HCT116 (cell line): ENCODE results near the gene STARD5. TPM values are rescaled to one million over a fixed set of nuclear protein-coding genes. Genes with fewer than 3 reads are reported as not detected.

Source experiments
- ATAC-seq: fragments of 200-7000 bp; cut with Tn5 transposase; 2 replicates; pipeline ENCODE4 v1.9.1; 2020; ENCODE audit warnings: mild to moderate bottlenecking, moderate library complexity
- BruUV-seq: library from RNA; stranded (reverse); fragments of 400-500 nt; replicated peaks from 2 replicates; lab custom pipeline; 2021; lab: Mats Ljungman, UMichigan
- CTCF ChIA-PET: fragments of 300-600 bp; sonication (Branson Sonifier 250); formaldehyde crosslinking; loops from one replicate; lab custom pipeline; 2021; ENCODE audit warnings: antibody characterized with exemption; lab: Charles Lee
- POLR2A ChIA-PET: fragments of 300-600, 350-600 bp; sonication (Branson Sonifier 250); formaldehyde crosslinking; loops from one replicate; lab custom pipeline; 2021; ENCODE audit warnings: antibody characterized with exemption; lab: Charles Lee
- RAD21 ChIA-PET, 2 experiments: fragments of 300-600 bp; sonication (Branson Sonifier 250); formaldehyde crosslinking; loops; one replicate each; lab custom pipeline; 2023; ENCODE audit warnings: low total read pairs in 2 of 2; ENCODE audit not compliant: uncharacterized antibody in 2 of 2, unreplicated experiment in 2 of 2, low non-redundant PET in 1 of 2; lab: Charles Lee
- DNase-seq: peaks from one replicate; pipeline ENCODE4 v3.0.0-alpha.2; 2010; ENCODE audit warnings: low read depth, low spot score
- H2AFZ ChIP-seq: fragments of 200-600 bp; shearing (Covaris generic), sonication (generic); 2 replicates; pipeline ENCODE4 v1.6.1; 2017; ENCODE audit warnings: low read depth, mixed run types, mixed read lengths, antibody characterized with exemption, low read length; ENCODE audit not compliant: poor library complexity, severe bottlenecking
- H3K27ac ChIP-seq: 2 replicates; pipeline ENCODE4 v1.5.1; 2012; ENCODE audit warnings: low read depth, low read length
- H3K27me3 ChIP-seq: fragments of 200-600 bp; sonication (generic); 2 replicates; pipeline ENCODE4 v1.6.1; 2016; ENCODE audit warnings: mixed run types, low read length, mixed read lengths; ENCODE audit not compliant: insufficient read depth
- H3K36me3 ChIP-seq, 2 experiments: fragments of 200-500 bp in 1 of 2; fragments of 200-600 bp in 1 of 2; sonication (Bioruptor generic) in 1 of 2; sonication (generic) in 1 of 2; 2 replicates each; pipeline versions ENCODE4 v1.5.1 to v1.6.1; 2014 to 2016; ENCODE audit warnings: low read length in 2 of 2, inconsistent platforms in 1 of 2, mixed read lengths in 1 of 2, mixed run types in 1 of 2; ENCODE audit not compliant: insufficient read depth in 2 of 2, control insufficient read depth in 1 of 2
- H3K4me1 ChIP-seq, 2 experiments: fragments of 200-600 bp in 1 of 2; sonication (generic) in 1 of 2; 2 replicates each; pipeline versions ENCODE4 v1.5.1 to v1.6.1; 2012 to 2017; ENCODE audit warnings: low read length in 2 of 2, inconsistent platforms in 1 of 2, mild to moderate bottlenecking in 1 of 2, mixed read lengths in 1 of 2, mixed run types in 1 of 2, moderate library complexity in 1 of 2; ENCODE audit not compliant: insufficient read depth in 2 of 2, control insufficient read depth in 1 of 2
- H3K4me2 ChIP-seq: fragments of 200-600 bp; sonication (generic); 2 replicates; pipeline ENCODE4 v1.6.1; 2017; ENCODE audit warnings: mixed run types, low read length, mixed read lengths
- H3K4me3 ChIP-seq, 2 experiments: fragments of 200-600 bp in 1 of 2; sonication (generic) in 1 of 2; replicated peaks in 1 of 2; 2 replicates each; pipeline ENCODE4 v1.5.1; 2011 to 2016; ENCODE audit warnings: low read length in 2 of 2, control low read depth in 1 of 2, low read depth in 1 of 2, mild to moderate bottlenecking in 1 of 2, mixed read lengths in 1 of 2, mixed run types in 1 of 2
- H3K79me2 ChIP-seq: fragments of 200-600 bp; sonication (generic); 2 replicates; pipeline ENCODE4 v1.6.1; 2017; ENCODE audit warnings: mild to moderate bottlenecking, mixed run types, low read length, moderate library complexity, mixed read lengths; ENCODE audit not compliant: insufficient read depth
- H3K9ac ChIP-seq: fragments of 200-600 bp; sonication (generic); 2 replicates; pipeline ENCODE4 v1.6.1; 2016; ENCODE audit warnings: low read length, mixed read lengths
- H3K9me2 ChIP-seq: fragments of 200-600 bp; sonication (generic), shearing (Covaris generic); 2 replicates; pipeline ENCODE4 v1.6.1; 2017; ENCODE audit warnings: mixed run types, mild to moderate bottlenecking, moderate library complexity; ENCODE audit not compliant: insufficient read depth
- H3K9me3 ChIP-seq, 2 experiments: fragments of 200-500 bp in 1 of 2; fragments of 200-600 bp in 1 of 2; sonication (Bioruptor generic) in 1 of 2; sonication (generic) in 1 of 2; 2 replicates each; pipeline ENCODE4 v1.6.1; 2014 to 2017; ENCODE audit warnings: low read length in 2 of 2, mixed read lengths in 2 of 2, inconsistent platforms in 1 of 2, low read depth in 1 of 2, mild to moderate bottlenecking in 1 of 2, mixed run types in 1 of 2, moderate library complexity in 1 of 2; ENCODE audit not compliant: control insufficient read depth in 1 of 2, insufficient read depth in 1 of 2
- H4K20me1 ChIP-seq: fragments of 200-600 bp; sonication (generic), shearing (Covaris generic); 2 replicates; pipeline ENCODE4 v1.6.1; 2017; ENCODE audit warnings: mixed run types, mild to moderate bottlenecking, moderate library complexity; ENCODE audit not compliant: insufficient read depth
- CEBPB ChIP-seq: IDR thresholded peaks from 2 replicates; pipeline ENCODE4 v1.6.1; 2012; ENCODE audit warnings: low read depth
- EGR1 ChIP-seq: IDR thresholded peaks from 2 replicates; pipeline ENCODE4 v1.6.1; 2012; ENCODE audit warnings: low read depth
- EZH2 ChIP-seq: fragments of 200-600 bp; sonication (generic); IDR thresholded peaks from 2 replicates; pipeline ENCODE4 v1.6.1; 2017; ENCODE audit warnings: antibody characterized with exemption, mixed run types
- EZH2phosphoT487 ChIP-seq: fragments of 200-600 bp; IDR thresholded peaks from 2 replicates; pipeline ENCODE4 v1.6.1; 2018; ENCODE audit warnings: antibody characterized with exemption, borderline replicate concordance
- FOSL1 ChIP-seq: IDR thresholded peaks from 2 replicates; pipeline ENCODE4 v1.6.1; 2012; ENCODE audit warnings: low read depth
- SIN3A ChIP-seq: IDR thresholded peaks from 2 replicates; pipeline ENCODE4 v1.6.1; 2012; ENCODE audit warnings: low read depth
- SP1 ChIP-seq: IDR thresholded peaks from 2 replicates; pipeline ENCODE4 v1.6.1; 2012; ENCODE audit warnings: low read depth
- ZFX ChIP-seq: fragments of 450-650 bp; IDR thresholded peaks from 2 replicates; pipeline ENCODE4 v1.6.1; 2017
- intact Hi-C: fragments of 100-400 bp; cut with micrococcal nuclease; formaldehyde crosslinking; loops from 2 replicates; pipeline ENCODE4 v1.10.0; 2022
- total RNA-seq: library from RNA; stranded (reverse); gene quantifications from one replicate; pipeline ENCODE4 v1.2.1, GENCODE V29; 2021; ENCODE audit not compliant: unreplicated experiment
- TF ChIP-seq, protein P1 (sequence below): IDR thresholded peaks from 2 replicates; pipeline ENCODE4 v1.6.1; 2012
- TF ChIP-seq, protein P2 (sequence below): IDR thresholded peaks from 2 replicates; pipeline ENCODE4 v1.6.1; 2012; ENCODE audit warnings: low read depth
- TF ChIP-seq, protein P3 (sequence below), 3 experiments: fragments of 200-600 bp in 1 of 3; sonication (generic) in 1 of 3; IDR thresholded peaks in 2 of 3; conservative IDR thresholded peaks in 1 of 3; 2 replicates each; pipeline ENCODE4 v1.5.1; 2012 to 2017; ENCODE audit warnings: low read depth in 2 of 3, low read length in 2 of 3, antibody characterized with exemption in 1 of 3, borderline replicate concordance in 1 of 3, control low read depth in 1 of 3, mild to moderate bottlenecking in 1 of 3, mixed read lengths in 1 of 3, mixed run types in 1 of 3, moderate library complexity in 1 of 3; ENCODE audit not compliant: insufficient read depth in 1 of 3

Gene STARD5
- total RNA-seq, 1 experiment from 2014 or later = 4.0 TPM

DNA sequence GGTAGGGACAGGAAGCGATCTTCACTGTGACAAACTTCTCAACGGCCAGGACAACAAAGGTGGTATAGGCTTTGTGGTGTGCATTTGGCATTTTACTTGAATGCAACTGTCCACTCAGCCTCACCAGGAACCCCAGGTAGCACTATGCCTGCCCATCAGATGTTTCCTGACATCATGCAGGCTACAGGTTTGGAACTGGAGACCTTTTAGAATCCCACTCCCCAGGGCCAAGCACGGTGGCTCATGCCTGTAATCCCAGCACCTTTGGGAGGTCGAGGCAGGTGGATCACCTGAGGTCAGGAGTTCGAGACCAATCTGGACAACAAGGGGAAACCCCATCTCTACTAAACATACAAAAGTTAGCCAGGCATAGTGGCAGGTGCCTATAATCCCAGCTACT lies 9.6 kb downstream of the STARD5 start:
- Histone ChIP-seq H3K79me2 (no peaks in the 10 kb centered on the region), H3K4me3 (no peak overlapping the region), H3K27ac (no peak overlapping the region), H3K36me3 (no peaks in the 10 kb centered on the region), H3K9me2 (no peaks in the 10 kb centered on the region), H3K27me3 (no peaks in the 10 kb centered on the region), H3K9me3 (no peaks in the 10 kb centered on the region), H3K4me1 (peaks cover 13 to 18% of the 10 kb centered on the region in 2 experiments), H3K4me2 (no peak overlapping the region), H2AFZ (no peak overlapping the region), H3K9ac (no peak overlapping the region), H4K20me1 (no peaks in the 10 kb centered on the region)
- CTCF ChIA-PET = no interaction called here
- RAD21 ChIA-PET = no interaction called here
- DNase-seq (no peak), ATAC-seq (no peak)
- intact Hi-C loops = no loop called here
- BruUV-seq = no TSS peak
- TF ChIP-seq FOSL1 (no peak), SIN3A (no peak), CEBPB (no peak), SP1 (no peak), EZH2phosphoT487 (no peak), EGR1 (no peak), ZFX (no peak), EZH2 (no peak)
- TF ChIP-seq, protein P1, sequence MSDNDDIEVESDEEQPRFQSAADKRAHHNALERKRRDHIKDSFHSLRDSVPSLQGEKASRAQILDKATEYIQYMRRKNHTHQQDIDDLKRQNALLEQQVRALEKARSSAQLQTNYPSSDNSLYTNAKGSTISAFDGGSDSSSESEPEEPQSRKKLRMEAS = no peak
- TF ChIP-seq, protein P2, sequence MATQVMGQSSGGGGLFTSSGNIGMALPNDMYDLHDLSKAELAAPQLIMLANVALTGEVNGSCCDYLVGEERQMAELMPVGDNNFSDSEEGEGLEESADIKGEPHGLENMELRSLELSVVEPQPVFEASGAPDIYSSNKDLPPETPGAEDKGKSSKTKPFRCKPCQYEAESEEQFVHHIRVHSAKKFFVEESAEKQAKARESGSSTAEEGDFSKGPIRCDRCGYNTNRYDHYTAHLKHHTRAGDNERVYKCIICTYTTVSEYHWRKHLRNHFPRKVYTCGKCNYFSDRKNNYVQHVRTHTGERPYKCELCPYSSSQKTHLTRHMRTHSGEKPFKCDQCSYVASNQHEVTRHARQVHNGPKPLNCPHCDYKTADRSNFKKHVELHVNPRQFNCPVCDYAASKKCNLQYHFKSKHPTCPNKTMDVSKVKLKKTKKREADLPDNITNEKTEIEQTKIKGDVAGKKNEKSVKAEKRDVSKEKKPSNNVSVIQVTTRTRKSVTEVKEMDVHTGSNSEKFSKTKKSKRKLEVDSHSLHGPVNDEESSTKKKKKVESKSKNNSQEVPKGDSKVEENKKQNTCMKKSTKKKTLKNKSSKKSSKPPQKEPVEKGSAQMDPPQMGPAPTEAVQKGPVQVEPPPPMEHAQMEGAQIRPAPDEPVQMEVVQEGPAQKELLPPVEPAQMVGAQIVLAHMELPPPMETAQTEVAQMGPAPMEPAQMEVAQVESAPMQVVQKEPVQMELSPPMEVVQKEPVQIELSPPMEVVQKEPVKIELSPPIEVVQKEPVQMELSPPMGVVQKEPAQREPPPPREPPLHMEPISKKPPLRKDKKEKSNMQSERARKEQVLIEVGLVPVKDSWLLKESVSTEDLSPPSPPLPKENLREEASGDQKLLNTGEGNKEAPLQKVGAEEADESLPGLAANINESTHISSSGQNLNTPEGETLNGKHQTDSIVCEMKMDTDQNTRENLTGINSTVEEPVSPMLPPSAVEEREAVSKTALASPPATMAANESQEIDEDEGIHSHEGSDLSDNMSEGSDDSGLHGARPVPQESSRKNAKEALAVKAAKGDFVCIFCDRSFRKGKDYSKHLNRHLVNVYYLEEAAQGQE = no peak
- TF ChIP-seq, protein P3, sequence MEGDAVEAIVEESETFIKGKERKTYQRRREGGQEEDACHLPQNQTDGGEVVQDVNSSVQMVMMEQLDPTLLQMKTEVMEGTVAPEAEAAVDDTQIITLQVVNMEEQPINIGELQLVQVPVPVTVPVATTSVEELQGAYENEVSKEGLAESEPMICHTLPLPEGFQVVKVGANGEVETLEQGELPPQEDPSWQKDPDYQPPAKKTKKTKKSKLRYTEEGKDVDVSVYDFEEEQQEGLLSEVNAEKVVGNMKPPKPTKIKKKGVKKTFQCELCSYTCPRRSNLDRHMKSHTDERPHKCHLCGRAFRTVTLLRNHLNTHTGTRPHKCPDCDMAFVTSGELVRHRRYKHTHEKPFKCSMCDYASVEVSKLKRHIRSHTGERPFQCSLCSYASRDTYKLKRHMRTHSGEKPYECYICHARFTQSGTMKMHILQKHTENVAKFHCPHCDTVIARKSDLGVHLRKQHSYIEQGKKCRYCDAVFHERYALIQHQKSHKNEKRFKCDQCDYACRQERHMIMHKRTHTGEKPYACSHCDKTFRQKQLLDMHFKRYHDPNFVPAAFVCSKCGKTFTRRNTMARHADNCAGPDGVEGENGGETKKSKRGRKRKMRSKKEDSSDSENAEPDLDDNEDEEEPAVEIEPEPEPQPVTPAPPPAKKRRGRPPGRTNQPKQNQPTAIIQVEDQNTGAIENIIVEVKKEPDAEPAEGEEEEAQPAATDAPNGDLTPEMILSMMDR (IDR thresholded peaks at IDR 0.05 in 2 of 3, conservative IDR thresholded peaks at IDR 0.05 in 1 of 3; ENCODE audit: borderline replicate concordance in 1 of 3, insufficient read depth in 1 of 3, low read depth in 2 of 3, low read length in 2 of 3) = no peak
- POLR2A ChIA-PET = no interaction called here
